Endothelial cell of umbilical vein (primary cell): Measurements from ENCODE around the gene ZNF362. TPM values are rescaled to one million over a fixed set of nuclear protein-coding genes. Genes with fewer than 3 reads are reported as not detected.

Experiments
- BruUV-seq: library from RNA; stranded (reverse); fragments of 400-500 nt; replicated peaks from 2 replicates; lab custom pipeline; 2021; lab: Mats Ljungman, UMichigan
- CTCF ChIA-PET: fragments of 300-600, 350-600 bp; sonication (Branson Sonifier 250); formaldehyde crosslinking; loops from one replicate; lab custom pipeline; 2021; ENCODE audit warnings: antibody characterized with exemption, inconsistent platforms; lab: Charles Lee
- POLR2A ChIA-PET: fragments of 300-600, 350-600 bp; sonication (Branson Sonifier 250); formaldehyde crosslinking; loops from one replicate; lab custom pipeline; 2021; ENCODE audit warnings: antibody characterized with exemption, inconsistent platforms; lab: Charles Lee
- DNase-seq: peaks from one replicate; pipeline ENCODE4 v3.0.0-alpha.2; 2011; ENCODE audit warnings: low read depth, low spot score
- FAIRE-seq: peaks from 2 replicates; lab custom pipeline; 2011; peaks lifted over from hg19 to GRCh38; lab: Jason Lieb, UNC
- H2AFZ ChIP-seq: 2 replicates; pipeline ENCODE4 v1.6.0; 2012; ENCODE audit warnings: low read depth, low read length, control low read depth, inconsistent platforms
- H3K27ac ChIP-seq: 2 replicates; pipeline ENCODE4 v1.5.1; 2011; ENCODE audit warnings: low read depth, mild to moderate bottlenecking, control low read depth, low read length, moderate library complexity; ENCODE audit not compliant: insufficient read depth
- H3K27me3 ChIP-seq, 2 experiments: 2 replicates each; pipeline versions ENCODE4 v1.6.0 to v1.6.1; 2011; ENCODE audit warnings: low read length in 2 of 2, mixed read lengths in 1 of 2; ENCODE audit not compliant: control insufficient read depth in 2 of 2, insufficient read depth in 2 of 2
- H3K36me3 ChIP-seq, 2 experiments: 2 replicates in 1 of 2; 3 replicates in 1 of 2; pipeline ENCODE4 v1.5.1; 2011; ENCODE audit warnings: low read length in 2 of 2, mild to moderate bottlenecking in 1 of 2, moderate library complexity in 1 of 2; ENCODE audit not compliant: control insufficient read depth in 2 of 2, insufficient read depth in 2 of 2; ENCODE audit errors: extremely low read depth in 1 of 2
- H3K4me1 ChIP-seq: 3 replicates; pipeline ENCODE4 v1.5.1; 2011; ENCODE audit warnings: mild to moderate bottlenecking, low read length; ENCODE audit not compliant: control insufficient read depth, insufficient read depth; ENCODE audit errors: extremely low read depth
- H3K4me2 ChIP-seq: 2 replicates; pipeline ENCODE4 v1.6.1; 2011; ENCODE audit warnings: low read length, control low read depth, mixed read lengths; ENCODE audit not compliant: insufficient read depth
- H3K4me3 ChIP-seq, 3 experiments: fragments of 200-600 bp in 1 of 3; sonication (generic), shearing (Covaris generic) in 1 of 3; replicated peaks in 1 of 3; 2 replicates each; pipeline ENCODE4 v1.5.1; 2011 to 2016; ENCODE audit warnings: control low read depth in 3 of 3, low read length in 3 of 3, mild to moderate bottlenecking in 2 of 3, inconsistent platforms in 1 of 3, low read depth in 1 of 3, moderate library complexity in 1 of 3; ENCODE audit not compliant: insufficient read depth in 1 of 3
- H3K79me2 ChIP-seq: 2 replicates; pipeline ENCODE4 v1.6.0; 2012; ENCODE audit warnings: low read length, inconsistent platforms; ENCODE audit not compliant: control insufficient read depth, insufficient read depth
- H3K9ac ChIP-seq: replicated peaks from 2 replicates; pipeline ENCODE3; 2011; ENCODE audit warnings: low read length, control low read depth; ENCODE audit not compliant: insufficient read depth; ENCODE audit errors: extremely low read depth
- H3K9me1 ChIP-seq: replicated peaks from 3 replicates; pipeline ENCODE4 v1.6.0; 2011; ENCODE audit warnings: mild to moderate bottlenecking, low read length; ENCODE audit not compliant: control insufficient read depth, insufficient read depth; ENCODE audit errors: extremely low read depth
- H3K9me3 ChIP-seq: replicated peaks from 2 replicates; pipeline ENCODE4 v1.5.1; 2012; ENCODE audit warnings: low read length, inconsistent platforms; ENCODE audit not compliant: control insufficient read depth, insufficient read depth
- H4K20me1 ChIP-seq: replicated peaks from 2 replicates; pipeline ENCODE3; 2011; ENCODE audit warnings: mild to moderate bottlenecking, low read length; ENCODE audit not compliant: control insufficient read depth, insufficient read depth; ENCODE audit errors: extremely low read depth
- CTCF ChIP-seq, 2 donors: IDR thresholded peaks; 1 replicate in 1 of 2; 2 replicates in 1 of 2; pipeline ENCODE4 v1.5.1; 2011; ENCODE audit warnings: low read length in 2 of 2, mild to moderate bottlenecking in 2 of 2, moderate library complexity in 2 of 2, control low read depth in 1 of 2, inconsistent platforms in 1 of 2, low read depth in 1 of 2; ENCODE audit not compliant: insufficient read depth in 1 of 2; ENCODE audit errors: extremely low read depth in 1 of 2
- EZH2 ChIP-seq: IDR thresholded peaks from 2 replicates; pipeline ENCODE4 v1.6.1; 2012; ENCODE audit warnings: borderline replicate concordance, low read depth, mild to moderate bottlenecking, moderate library complexity, low read length, inconsistent platforms; ENCODE audit not compliant: severe bottlenecking
- FOS ChIP-seq: IDR thresholded peaks from 2 replicates; pipeline ENCODE4 v1.6.1; 2011; ENCODE audit warnings: mild to moderate bottlenecking, low read length, moderate library complexity, borderline replicate concordance; ENCODE audit not compliant: insufficient read depth
- GATA2 ChIP-seq: IDR thresholded peaks from 2 replicates; pipeline ENCODE4 v1.7.0; 2011; ENCODE audit warnings: low read depth, mild to moderate bottlenecking, moderate library complexity, mixed read lengths, low read length; ENCODE audit not compliant: insufficient read length, insufficient read depth
- JUN ChIP-seq: IDR thresholded peaks from 2 replicates; pipeline ENCODE4 v1.6.1; 2011; ENCODE audit warnings: borderline replicate concordance, low read depth; ENCODE audit not compliant: insufficient read length, insufficient read depth
- MYC ChIP-seq: IDR thresholded peaks from one replicate; pipeline ENCODE4 v1.6.1; 2011; ENCODE audit warnings: mild to moderate bottlenecking, low read depth, low read length
- POLR2A ChIP-seq: IDR thresholded peaks from 2 replicates; pipeline ENCODE4 v1.6.1; 2012; ENCODE audit warnings: low read depth, mild to moderate bottlenecking, control low read depth, low read length
- POLR2AphosphoS5 ChIP-seq: IDR thresholded peaks from 2 replicates; pipeline ENCODE4 v1.6.1; 2012; ENCODE audit warnings: low read depth, mild to moderate bottlenecking, control low read depth, low read length, moderate library complexity; ENCODE audit not compliant: insufficient read depth
- dilution Hi-C: fragments of 300-500 bp; cut with MboI; formaldehyde crosslinking; loops from one replicate; pipeline ENCODE4 v1.15.0; 2019; ENCODE audit warnings: low sequenced_read_pairs; ENCODE audit not compliant: extremely low pct_ligation_motif_present
- intact Hi-C: fragments of 100-400 bp; cut with micrococcal nuclease; formaldehyde crosslinking; loops from one replicate; pipeline ENCODE4 v1.10.0; 2022
- polyA plus RNA-seq, 4 experiments: library from polyadenylated mRNA; depleted of rRNA in 3 of 4; stranded (reverse) in 3 of 4; unstranded in 1 of 4; fragments of >200 nt; gene quantifications; 2 replicates each; pipeline versions ENCODE4 v1.2.1 to v1.2.3, GENCODE V29; 2011 to 2012; ENCODE audit warnings: missing spikeins in 1 of 4
- total RNA-seq: library from RNA; stranded (reverse); gene quantifications from 2 replicates; pipeline ENCODE4 v1.2.3, GENCODE V29; 2021
- TF ChIP-seq, protein P1 (sequence below): IDR thresholded peaks from 2 replicates; pipeline ENCODE4 v1.6.1; 2011; ENCODE audit not compliant: insufficient read depth, insufficient read length

ZNF362 gene
- total and polyA plus RNA-seq, 2 donors (not counting 3 experiments of a cell fraction or from before 2014, with no cell fraction given) = 28.4 to 35.3 TPM

DNA sequence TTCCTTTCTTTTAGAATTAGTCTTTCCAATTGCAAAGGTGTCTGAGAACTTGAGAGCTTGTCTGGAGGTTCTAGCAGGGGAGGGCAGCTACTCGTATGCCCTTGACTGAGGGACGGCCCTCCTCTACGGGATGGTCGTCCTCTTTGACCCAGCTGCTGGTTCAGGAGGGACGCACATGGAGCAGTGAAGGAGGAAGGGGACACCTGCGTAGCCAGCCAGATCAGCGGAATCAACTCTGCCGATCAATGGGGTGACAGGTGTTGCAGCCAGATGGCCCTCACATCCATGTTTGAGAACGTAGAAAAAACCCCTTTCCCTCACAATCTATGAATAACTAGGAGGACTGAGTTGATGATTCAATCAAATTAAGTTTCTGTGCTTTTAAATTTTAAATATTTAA lies 80.3 kb downstream of the ZNF362 start:
- dilution Hi-C loops = no loop called here
- Histone ChIP-seq H3K79me2 (peaks cover 93% of the 10 kb centered on the region), H2AFZ (no peak overlapping the region), H3K9me1 (no peaks in the 10 kb centered on the region), H3K4me2 (no peak overlapping the region), H3K4me1 (peaks cover 50% of the 10 kb centered on the region), H3K9me3 (no peaks in the 10 kb centered on the region), H3K4me3 (no peak overlapping the region), H3K27me3 (no peaks in the 10 kb centered on the region), H3K27ac (no peak overlapping the region), H4K20me1 (peaks cover 6% of the 10 kb centered on the region), H3K9ac (no peak overlapping the region), H3K36me3 (peaks cover 11 to 13% of the 10 kb centered on the region in 2 experiments)
- BruUV-seq = no TSS peak
- intact Hi-C loops = no loop called here
- DNase-seq (no peak), FAIRE-seq (no peak)
- TF ChIP-seq POLR2AphosphoS5 (no peak), JUN (no peak), GATA2 (no peak), EZH2 (no peak), FOS (no peak), POLR2A (no peak), MYC (no peak)
- TF ChIP-seq, protein P1, sequence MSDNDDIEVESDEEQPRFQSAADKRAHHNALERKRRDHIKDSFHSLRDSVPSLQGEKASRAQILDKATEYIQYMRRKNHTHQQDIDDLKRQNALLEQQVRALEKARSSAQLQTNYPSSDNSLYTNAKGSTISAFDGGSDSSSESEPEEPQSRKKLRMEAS = no peak
- CTCF ChIA-PET = interaction anchor here (0.7 to 2.2 kb wide), 2 partner anchors 15 to 119 kb away, joined by 6 read pairs; no protein-coding TSS in a partner anchor
- POLR2A ChIA-PET = no interaction called here

DNA sequence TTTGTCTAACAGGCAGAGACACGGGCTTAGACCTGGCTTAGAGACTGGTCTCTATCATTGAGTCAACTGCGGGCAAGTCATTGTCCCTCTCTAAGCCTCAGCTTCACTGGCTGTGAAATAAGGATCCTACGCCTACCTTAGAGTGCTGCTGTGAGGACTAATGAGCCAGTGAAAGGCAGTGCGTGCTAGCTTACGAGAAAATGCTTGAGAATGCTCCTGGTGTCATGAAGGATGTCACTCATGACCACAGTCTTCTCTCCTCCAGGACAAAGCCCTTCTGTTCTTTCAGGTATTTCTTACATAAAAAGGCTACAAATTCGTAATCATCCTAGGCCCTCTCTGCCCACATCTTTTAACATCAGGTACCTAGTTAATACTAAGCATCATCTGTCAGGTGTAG lies 81.1 kb downstream of the ZNF362 start:
- Histone ChIP-seq H3K27ac (no peak overlapping the region), H3K4me3 (no peak overlapping the region), H3K27me3 (no peaks in the 10 kb centered on the region), H3K4me2 (no peak overlapping the region), H4K20me1 (peaks cover 6% of the 10 kb centered on the region), H3K79me2 (peaks cover 96% of the 10 kb centered on the region), H3K9ac (no peak overlapping the region), H3K4me1 (peaks cover 58% of the 10 kb centered on the region), H3K9me3 (no peaks in the 10 kb centered on the region), H2AFZ (no peak overlapping the region), H3K9me1 (no peaks in the 10 kb centered on the region), H3K36me3 (peaks cover 4 to 8% of the 10 kb centered on the region in 2 experiments)
- no peak for TF ChIP-seq CTCF (IDR thresholded peaks at IDR 0.05; ENCODE audit: extremely low read depth in 1 of 2, insufficient read depth in 1 of 2, low read depth in 1 of 2, low read length in 2 of 2)
- no peak for TF ChIP-seq JUN
- TF ChIP-seq POLR2AphosphoS5 = no peak
- no peak for TF ChIP-seq MYC
- TF ChIP-seq EZH2 = no peak
- TF ChIP-seq GATA2 = no peak
- no peak for TF ChIP-seq FOS
- TF ChIP-seq, protein P1 = no peak
- TF ChIP-seq POLR2A = no peak
- DNase-seq (no peak), FAIRE-seq (no peak)
- dilution Hi-C loops = no loop called here
- ChIA-PET CTCF (interaction anchor here (1.4 to 2.7 kb wide), 4 partner anchors 9 to 42 kb away, joined by 3 to 15 read pairs (median 6); no protein-coding TSS in a partner anchor), POLR2A (no interaction called here)
- no TSS peak for BruUV-seq
- intact Hi-C loops = no loop called here
